GM18502 (cell line): ENCODE data around the gene TTC3.
"Not testable (repeated sequence)": the region's sequence is repeated elsewhere in the genome, so short reads cannot be mapped to it uniquely, and the experiment has no call there.

Experiments used
- ATAC-seq: cut with Tn5 transposase; IDR thresholded peaks from one replicate; pipeline ENCODE4 v1.9.1; 2021; ENCODE audit warnings: mild to moderate bottlenecking; ENCODE audit not compliant: unreplicated experiment, poor library complexity

The TTC3 gene

GRCh38 chr21:37214952-37215351 lies 141.9 kb downstream of the TTC3 start:
- ATAC-seq = no peak

GRCh38 chr21:37219761-37220432 lies 146.8 kb downstream of the TTC3 start:
- no peak for ATAC-seq

GRCh38 chr21:37220433-37220980 lies 147.5 kb downstream of the TTC3 start:
- peak; percentile 44 for ATAC-seq

GRCh38 chr21:37220981-37221664 lies 148.1 kb downstream of the TTC3 start:
- peak; percentile 82 for ATAC-seq

- not testable (repeated sequence) for ATAC-seq
These were observed 149.2 kb downstream of the TTC3 start for GRCh38 chr21:37222248-37222647.

DNA sequence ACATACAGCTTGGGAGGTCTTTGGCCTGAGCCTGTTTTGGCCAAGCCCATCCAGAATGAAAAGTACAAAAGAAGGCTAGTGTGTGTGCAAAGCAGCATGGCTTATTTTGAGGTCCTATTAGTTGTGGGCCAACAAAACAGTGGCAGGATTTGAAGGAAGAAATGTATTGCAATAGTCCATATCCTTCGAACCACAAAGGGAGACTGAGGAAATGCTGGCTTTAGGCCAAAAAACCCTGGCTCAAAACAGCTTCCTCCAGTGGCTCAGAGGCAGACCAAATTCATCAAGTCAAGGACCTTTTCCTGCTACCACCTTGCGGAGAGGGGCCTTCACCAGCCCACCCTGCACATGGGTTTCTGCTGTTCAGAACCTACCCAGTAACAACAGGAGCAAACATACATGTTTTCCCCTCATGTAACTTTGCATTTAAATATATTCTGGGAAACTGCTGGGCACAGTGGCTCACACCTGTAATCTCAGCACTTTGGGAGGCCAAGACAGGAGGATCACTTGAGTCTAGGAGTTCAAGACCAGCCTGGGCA lies 150.8 kb downstream of the TTC3 start:
- ATAC-seq = no peak

- no peak for ATAC-seq
These were observed 152.1 kb downstream of the TTC3 start for GRCh38 chr21:37224861-37225839.

DNA sequence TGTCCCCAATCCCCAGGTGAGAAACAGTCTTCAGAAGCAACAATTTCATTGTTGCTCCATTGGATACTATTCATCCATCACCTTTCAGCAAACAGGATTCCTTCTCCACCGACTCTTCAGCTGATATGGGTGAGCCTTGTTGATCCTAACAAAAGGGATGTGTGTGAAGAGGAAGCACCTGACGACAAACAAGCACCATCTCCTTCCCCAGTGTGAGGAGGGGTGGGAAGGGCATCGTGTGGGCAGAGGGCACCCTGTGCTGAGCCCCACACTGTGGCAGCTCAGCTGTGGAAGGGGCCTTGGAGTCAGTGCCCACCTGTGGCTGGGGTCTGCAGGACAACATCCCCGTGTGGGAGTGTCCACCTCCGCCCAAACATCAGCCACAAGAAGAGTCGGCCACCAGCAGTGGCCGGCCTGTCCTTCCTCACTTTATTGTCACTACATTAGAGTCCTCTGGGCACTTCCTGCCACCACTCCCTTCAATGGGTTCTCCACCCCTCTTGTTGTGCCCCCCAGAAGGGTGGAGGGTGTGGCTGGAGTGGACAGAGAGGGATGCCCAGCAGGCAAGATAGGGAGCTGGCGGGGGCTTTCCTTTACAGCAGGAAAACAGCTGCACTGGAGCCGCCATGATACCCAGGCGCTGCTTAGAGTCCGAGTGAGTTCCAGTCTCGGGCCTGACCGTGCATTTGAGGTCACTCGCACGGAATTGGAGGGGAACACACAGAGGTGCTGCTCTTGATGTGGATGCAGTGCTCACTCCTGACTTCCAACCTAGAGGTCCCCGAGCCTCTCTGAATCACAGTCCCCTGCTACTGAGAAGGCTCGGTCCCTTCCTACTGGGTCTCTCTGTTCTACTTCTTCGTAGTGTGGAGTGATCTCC lies 153.2 kb downstream of the TTC3 start:
- no peak for ATAC-seq

DNA sequence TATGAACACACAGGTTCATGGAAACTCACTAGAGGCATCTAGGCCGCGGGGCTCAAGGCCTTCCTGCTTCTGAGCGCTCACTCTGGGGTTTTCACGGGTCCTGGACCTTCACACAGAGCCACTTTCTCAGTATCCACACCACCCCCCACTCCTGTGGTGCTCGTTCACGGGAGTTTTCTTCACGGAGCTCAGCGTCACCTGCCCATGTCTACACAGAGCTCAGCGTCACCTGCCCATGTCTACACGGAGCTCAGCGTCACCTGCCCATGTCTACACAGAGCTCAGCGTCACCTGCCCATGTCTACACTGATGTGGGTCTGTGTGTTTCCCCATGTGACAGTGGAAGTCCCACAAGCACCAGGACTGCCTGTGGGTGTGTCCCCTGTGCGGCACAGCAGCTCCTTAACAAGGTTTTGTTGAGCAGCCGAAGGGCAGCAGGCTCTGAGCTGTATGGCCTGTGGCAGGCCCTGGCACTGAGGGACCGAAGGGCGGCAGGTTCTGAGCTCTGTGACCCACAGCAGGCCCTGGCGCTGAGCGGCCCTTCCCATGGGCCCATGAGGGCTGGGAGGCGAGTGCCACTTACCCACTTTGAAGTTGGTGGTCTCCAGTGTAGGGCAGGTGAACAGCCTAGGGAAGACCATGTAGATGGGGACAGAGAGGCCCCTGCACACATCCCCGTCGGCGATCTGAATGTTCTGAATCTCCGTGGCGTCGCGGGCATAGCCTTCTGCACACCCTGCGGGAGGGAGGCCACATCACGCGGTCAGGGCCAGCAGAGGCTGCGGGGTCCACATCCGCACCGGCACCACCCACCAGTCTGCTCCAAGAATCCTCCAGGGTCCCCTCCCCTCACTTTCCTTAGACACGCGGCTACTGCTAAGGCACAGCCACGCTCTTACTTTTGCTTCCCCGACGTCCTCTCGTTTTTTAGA lies 154.3 kb downstream of the TTC3 start:
- ATAC-seq = no peak

DNA sequence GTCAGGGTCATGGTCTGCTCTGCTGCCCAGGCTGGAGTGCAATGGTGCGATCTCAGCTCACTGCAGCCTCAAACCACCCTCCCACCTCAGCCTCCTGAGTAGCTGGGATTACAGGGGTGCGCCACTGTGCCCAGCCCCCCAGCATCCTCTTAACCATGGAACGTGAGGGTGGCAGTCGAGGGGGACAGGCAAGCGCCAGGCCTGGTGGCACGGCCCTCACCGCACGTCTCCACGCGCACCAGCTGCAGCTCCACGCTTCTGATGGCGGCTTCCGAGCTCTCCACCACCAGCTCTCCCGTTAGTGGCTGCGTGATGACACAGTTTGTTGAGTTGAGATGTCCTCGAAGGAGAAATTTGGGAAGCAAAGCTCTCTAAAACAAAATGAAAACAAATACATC lies 154.9 kb downstream of the TTC3 start:
- ATAC-seq = no peak

GRCh38 chr21:37230632-37231248 lies 157.7 kb downstream of the TTC3 start:
- ATAC-seq = no peak

DNA sequence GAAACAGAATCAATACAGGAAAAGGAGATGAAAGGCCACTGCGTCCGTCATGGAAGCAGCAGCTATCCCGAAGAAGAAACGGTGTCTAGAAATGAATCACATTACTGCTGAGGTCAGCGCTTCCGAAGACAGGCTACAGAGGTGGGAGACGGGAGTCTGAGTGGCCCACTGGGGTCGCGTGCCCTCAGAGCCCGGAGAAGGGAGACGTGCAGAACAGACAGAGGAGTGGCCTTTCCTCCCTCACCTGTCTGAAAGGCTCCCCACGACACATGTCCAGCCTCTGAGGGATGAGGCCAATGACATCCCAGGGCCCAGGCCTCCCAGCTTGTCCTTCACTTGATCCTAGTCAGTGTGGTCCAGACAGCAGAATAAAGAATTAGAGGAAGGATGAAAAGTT lies 158.2 kb downstream of the TTC3 start:
- ATAC-seq = no peak

GRCh38 chr21:37231671-37232070 lies 158.6 kb downstream of the TTC3 start:
- ATAC-seq = no peak

DNA sequence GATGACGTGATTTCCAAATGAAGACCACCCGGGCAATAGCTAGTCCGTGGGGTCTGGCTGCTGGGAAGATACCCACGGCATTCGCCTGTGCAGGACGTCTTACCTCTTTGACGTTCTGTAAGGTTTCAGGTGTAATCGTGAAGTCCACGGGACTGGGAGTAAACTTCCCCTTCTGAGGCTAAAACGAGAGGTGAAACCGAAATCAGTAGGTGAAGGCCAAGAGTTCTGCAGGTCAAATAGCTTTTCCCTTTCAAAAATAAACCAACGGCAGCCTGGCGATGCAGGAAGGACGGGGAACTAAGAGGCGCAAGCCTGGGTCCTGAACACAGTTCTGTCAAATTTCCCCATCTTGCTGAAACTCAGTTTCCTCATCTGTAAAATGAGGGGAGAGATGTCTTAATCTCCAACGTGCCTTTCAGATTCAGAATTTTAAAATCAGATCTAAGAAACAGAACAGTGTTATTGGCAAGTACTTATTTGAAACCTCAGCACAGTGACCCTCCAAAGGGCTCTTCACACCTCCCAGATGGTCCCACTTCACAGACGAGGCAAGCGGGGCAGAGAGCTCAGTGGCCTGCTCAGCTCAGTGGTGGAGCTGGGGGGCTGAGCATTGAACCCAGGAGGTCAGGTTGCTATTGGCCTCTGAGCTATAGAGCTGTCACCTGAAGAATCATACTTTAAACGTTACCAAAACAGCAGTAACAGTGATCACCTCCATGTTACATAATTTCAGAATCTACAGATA lies 159.4 kb downstream of the TTC3 start:
- ATAC-seq = no peak

- ATAC-seq = no peak
These were observed 160.6 kb downstream of the TTC3 start for GRCh38 chr21:37233551-37234146.

DNA sequence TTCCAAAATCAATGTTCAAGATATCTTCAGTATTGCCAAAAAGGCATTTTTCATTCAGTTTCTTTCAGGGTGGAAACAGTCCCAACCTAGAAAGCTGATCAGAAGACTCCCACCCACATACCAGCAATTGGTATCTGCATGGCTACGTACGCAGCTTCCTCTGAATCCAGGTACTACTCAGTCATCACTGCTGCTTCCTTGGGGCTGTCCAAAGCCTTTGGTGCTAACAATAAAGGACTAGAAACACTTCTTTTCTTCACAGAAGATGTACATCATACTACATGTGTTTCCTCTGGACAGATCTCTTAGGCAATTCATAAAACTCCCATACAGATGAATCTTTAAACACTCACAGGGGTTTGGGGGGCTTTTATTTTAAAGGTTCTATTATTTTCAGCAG lies 164.3 kb downstream of the TTC3 start:
- no peak for ATAC-seq

- no peak for ATAC-seq
These were observed 164.7 kb downstream of the TTC3 start for GRCh38 chr21:37237764-37238163.
